Measurements from ENCODE around the gene CHRNE.

GRCh38 chr17:4937553-4937952 lies 34.7 kb upstream of the CHRNE start:
- no peak for TF ChIP-seq CTCF (IDR thresholded peaks at IDR 0.05)
- no peak for TF ChIP-seq POLR2A (IDR thresholded peaks at IDR 0.05)

Measured in body of pancreas (tissue), 4 donors.